AG09319 (cell line): Measurements from ENCODE around the gene OCRL.
A peak's percentile ranks its signal among the peaks of the same experiment; 100 is the strongest.

ENCODE experiments used
- DNase-seq: peaks from one replicate; pipeline ENCODE4 v3.0.0-alpha.2; 2010; ENCODE audit warnings: low read depth; ENCODE audit errors: extremely low read depth
- TF ChIP-seq, protein P1 (sequence below): IDR thresholded peaks from 2 replicates; pipeline ENCODE4 v1.5.1; 2011; ENCODE audit warnings: low read depth, mild to moderate bottlenecking, inconsistent platforms, low read length, moderate library complexity

Gene OCRL

DNA sequence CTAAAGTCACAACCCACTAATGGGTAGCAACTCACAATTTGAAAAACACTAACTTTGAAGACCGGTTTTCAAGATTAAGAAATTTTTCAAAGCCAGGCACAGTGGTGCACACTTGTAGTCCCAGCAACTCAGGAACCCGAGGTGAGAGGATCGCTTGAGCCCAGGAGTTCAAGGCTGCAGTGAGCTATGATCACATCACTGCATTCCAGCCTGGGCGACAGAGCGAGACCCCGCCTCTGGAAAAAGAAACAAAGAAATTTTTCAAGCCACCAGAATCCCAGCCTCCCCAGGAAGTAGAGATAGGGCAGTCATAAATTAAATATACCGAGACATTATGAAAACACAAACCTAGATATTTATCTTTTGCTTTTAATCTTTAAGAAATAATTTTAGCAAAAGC lies 29.7 kb upstream of the OCRL start:
- TF ChIP-seq, protein P1, sequence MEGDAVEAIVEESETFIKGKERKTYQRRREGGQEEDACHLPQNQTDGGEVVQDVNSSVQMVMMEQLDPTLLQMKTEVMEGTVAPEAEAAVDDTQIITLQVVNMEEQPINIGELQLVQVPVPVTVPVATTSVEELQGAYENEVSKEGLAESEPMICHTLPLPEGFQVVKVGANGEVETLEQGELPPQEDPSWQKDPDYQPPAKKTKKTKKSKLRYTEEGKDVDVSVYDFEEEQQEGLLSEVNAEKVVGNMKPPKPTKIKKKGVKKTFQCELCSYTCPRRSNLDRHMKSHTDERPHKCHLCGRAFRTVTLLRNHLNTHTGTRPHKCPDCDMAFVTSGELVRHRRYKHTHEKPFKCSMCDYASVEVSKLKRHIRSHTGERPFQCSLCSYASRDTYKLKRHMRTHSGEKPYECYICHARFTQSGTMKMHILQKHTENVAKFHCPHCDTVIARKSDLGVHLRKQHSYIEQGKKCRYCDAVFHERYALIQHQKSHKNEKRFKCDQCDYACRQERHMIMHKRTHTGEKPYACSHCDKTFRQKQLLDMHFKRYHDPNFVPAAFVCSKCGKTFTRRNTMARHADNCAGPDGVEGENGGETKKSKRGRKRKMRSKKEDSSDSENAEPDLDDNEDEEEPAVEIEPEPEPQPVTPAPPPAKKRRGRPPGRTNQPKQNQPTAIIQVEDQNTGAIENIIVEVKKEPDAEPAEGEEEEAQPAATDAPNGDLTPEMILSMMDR = no peak
- no peak for DNase-seq

DNA sequence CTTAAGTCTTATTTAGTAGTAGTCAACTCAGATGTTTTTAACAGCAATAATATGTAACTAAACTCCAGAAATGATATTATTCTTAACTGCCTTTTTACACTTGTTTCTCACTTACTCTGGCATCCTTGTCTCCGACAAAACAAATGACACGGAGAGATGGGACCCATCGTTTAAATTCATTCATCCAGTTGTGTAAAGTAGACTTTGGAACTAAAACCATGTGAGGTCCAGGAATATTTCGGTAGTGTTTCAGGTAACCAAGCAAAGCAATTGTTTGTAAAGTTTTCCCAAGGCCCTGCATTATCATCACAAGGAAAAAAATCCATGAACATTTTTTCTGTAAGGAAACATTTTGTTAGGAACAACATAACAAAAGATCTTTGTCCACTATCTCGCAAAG lies 28.4 kb upstream of the OCRL start:
- no peak for DNase-seq
- TF ChIP-seq, protein P1 = no peak

DNA sequence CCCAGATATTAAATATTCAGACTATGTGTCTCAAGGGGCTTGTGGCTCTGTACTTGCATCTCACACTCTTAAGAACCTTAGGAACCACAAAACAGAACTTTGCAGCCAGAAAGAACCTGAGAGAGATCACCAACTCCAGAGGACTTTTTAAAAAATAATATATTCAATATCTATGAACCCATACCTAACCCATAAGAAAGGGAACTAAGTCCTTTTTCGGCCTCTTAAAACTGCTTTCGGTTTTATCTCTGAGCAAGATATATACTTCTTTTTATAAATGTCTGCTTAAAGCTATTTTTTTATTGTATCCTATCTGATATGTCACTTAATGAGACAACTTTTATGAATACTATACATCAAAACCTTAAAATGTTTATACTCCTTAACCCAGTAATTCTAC lies 27.6 kb upstream of the OCRL start:
- TF ChIP-seq, protein P1 = no peak
- no peak for DNase-seq

DNA sequence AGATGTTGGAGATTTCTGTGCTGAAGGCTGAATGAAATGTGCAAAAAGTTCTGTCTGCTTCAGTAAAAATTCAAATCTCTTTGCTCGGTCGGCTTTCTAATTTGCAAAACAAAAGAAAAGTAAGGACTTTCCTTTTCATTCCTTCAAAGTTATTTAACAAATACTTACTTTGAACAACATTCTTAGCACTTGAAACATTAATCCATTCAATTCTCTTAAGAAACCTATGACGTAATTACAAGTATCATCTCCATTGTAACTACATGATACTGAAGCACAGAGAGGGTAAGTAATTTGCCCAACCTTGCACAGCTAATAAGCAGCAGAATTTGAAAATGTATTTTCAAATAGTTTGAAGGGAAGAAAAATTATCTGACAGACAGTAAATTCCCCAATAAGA lies 23.7 kb upstream of the OCRL start:
- TF ChIP-seq, protein P1 = no peak
- no peak for DNase-seq

DNA sequence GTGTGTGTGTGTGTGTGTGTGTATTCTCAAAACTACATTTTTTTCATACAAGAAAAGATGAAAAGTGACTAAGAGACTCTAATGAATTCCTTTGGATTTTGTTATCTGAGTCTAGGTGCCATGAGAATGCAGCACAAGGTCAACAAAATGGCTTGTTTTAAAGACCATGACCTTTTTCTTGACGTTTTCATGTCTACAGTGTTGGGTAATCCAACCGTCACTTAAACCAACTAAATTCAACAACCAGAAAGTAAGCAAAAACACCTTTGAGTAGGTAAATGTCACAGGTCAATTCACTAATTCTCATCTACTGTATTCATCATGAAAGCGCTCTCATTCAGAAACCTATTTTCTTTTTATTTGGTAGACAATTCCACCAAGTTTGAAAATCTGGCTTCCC lies 19.9 kb upstream of the OCRL start:
- no peak for DNase-seq
- TF ChIP-seq, protein P1 = no peak

DNA sequence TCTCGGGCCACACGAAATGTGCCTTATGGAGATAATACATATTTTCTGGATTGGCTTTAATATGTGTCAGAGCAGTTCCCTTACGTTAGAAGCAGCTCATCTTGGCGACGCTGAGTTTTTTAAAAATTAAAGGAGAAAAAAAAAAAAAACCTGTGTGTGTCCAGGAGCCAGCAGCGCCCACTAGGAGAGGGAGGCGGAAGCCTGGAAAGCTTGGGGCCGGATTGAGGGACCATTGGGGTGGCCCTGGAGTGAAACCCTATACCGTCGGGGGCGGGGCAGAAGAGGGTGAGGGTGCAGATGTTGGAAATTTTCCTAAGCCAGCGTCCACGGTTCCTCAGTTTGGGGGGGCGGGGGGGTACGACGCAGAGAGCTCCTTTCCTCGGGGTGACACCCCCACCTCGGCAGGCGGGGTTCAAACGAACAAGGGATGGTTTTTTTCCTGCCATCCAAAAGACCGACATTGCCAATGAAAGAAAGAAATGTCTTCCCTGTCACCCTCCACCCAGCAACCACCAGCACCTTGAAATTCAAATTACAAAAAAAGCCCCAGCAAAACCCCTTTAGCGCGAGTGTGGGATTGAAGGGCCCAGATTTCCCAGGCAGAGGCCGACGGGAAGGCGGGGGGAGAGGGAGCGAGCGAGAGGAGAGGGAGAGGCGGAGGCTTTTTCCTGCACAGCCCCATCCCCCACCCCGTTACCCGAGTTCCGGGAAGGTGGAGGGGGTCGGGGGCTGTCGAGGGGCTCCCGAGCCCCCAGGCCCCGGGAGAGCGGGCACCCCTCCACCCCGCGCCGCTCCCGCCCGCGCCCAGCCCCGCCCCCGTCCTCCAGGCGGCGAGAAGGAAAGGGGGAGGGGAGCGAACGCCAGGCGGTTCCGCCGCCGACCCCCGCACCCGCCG lies 17.6 kb upstream of the OCRL start:
- DNase-seq = no peak
- TF ChIP-seq, protein P1 = peak; percentile 27

DNA sequence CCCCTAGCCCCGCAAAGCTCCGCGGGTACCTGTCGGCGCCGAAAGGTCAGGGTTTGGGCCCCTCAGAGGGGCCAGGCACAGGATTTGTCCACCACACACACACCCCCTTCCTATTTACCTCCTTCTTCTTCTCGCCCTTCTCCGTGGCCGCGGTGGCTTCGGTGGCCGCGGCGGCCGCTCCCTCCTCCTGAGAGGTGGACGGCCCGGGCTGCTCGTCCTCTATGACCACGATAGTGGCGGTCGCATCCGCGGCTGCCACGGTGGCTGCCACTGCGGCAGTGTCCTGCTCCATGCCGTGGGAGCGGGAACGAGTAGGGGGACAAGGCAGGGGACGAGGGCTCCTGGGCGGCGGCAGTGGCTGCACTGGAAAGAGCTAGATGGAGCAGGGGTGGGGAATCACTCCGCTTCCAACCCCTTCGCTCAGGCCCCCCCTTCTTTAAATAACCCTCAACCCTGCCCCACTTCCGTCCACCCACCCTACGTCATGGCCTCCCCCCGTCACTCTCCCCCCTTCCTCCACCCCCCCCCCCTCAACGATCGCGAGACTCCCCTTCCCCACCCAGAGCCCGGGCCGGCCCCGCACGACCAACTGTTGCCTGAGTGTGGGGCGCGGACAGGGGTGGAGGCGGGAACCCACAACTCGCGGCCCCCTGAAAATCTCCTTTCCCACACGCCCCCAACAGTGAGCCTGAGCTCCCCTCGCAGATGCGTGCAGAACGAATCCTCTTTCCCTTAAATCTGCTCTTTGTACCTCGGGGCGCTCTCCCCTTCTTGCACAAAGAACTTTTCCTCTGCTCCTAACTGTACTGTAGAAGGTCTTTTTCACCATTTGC lies 16.8 kb upstream of the OCRL start, which contains the start of gene SMARCA1:
SMARCA1 (minus strand) TSS at position 412 of the 833 bp plus-strand sequence; CDS start at position 292, 120 bp downstream.
- peak; percentile 27 for DNase-seq
- TF ChIP-seq, protein P1 = no peak
